Smooth muscle cell (in vitro differentiated cells): ENCODE data around the gene LGALS7. TPM values are rescaled to one million over a fixed set of nuclear protein-coding genes. Genes with fewer than 3 reads are reported as not detected.
"Not testable (repeated sequence)": the region's sequence is repeated elsewhere in the genome, so short reads cannot be mapped to it uniquely, and the experiment has no call there.

Experiments used
- DNase-seq: peaks from one replicate; lab custom pipeline; 2025; ENCODE audit not compliant: unreplicated experiment; lab: John Stamatoyannopoulos, UW
- H2AFZ ChIP-seq: fragments of 200-600 bp; sonication (generic); 2 replicates; pipeline ENCODE4 v1.6.0; 2016; ENCODE audit warnings: antibody characterized with exemption, low read depth, mild to moderate bottlenecking
- H3F3A ChIP-seq: fragments of 200-600 bp; sonication (generic); 2 replicates; pipeline ENCODE4 v1.6.0; 2017; ENCODE audit warnings: antibody characterized with exemption, low read depth
- H3K27ac ChIP-seq: fragments of 200-600 bp; sonication (generic); 2 replicates; pipeline ENCODE4 v1.5.1; 2016; ENCODE audit warnings: low read depth, mild to moderate bottlenecking
- H3K27me3 ChIP-seq: fragments of 200-600 bp; sonication (generic); 2 replicates; pipeline ENCODE4 v1.6.1; 2016; ENCODE audit warnings: low read depth, mild to moderate bottlenecking
- H3K36me3 ChIP-seq: fragments of 200-600 bp; sonication (generic); 2 replicates; pipeline ENCODE4 v1.5.1; 2016; ENCODE audit warnings: low read depth
- H3K4me1 ChIP-seq: fragments of 200-600 bp; sonication (generic); 2 replicates; pipeline ENCODE4 v1.5.1; 2016; ENCODE audit warnings: low read depth
- H3K4me2 ChIP-seq: fragments of 200-600 bp; sonication (generic); 2 replicates; pipeline ENCODE4 v1.6.0; 2016; ENCODE audit warnings: mild to moderate bottlenecking
- H3K4me3 ChIP-seq: fragments of 200-600 bp; sonication (generic); 2 replicates; pipeline ENCODE4 v1.5.1; 2016; ENCODE audit warnings: mild to moderate bottlenecking
- H3K79me2 ChIP-seq: fragments of 200-600 bp; sonication (generic); 2 replicates; pipeline ENCODE4 v1.6.0; 2016; ENCODE audit warnings: low read depth, mild to moderate bottlenecking
- H3K9ac ChIP-seq: fragments of 200-600 bp; sonication (generic); 2 replicates; pipeline ENCODE4 v1.6.0; 2016; ENCODE audit warnings: low read depth
- H3K9me3 ChIP-seq: fragments of 200-600 bp; sonication (generic); replicated peaks from 2 replicates; pipeline ENCODE4 v1.5.1; 2016; ENCODE audit warnings: low read depth
- H4K20me1 ChIP-seq: fragments of 200-600 bp; sonication (generic); 2 replicates; pipeline ENCODE4 v1.6.0; 2016; ENCODE audit warnings: low read depth
- CTCF ChIP-seq: fragments of 200-600 bp; sonication (generic); IDR thresholded peaks from 2 replicates; pipeline ENCODE4 v1.5.1; 2017; ENCODE audit warnings: borderline replicate concordance, mild to moderate bottlenecking, antibody characterized with exemption; ENCODE audit not compliant: insufficient read depth, poor library complexity, severe bottlenecking
- WGBS: methylation state at CpG from one replicate; pipeline ENCODE4 v1.1.7; 2016; ENCODE audit warnings: low lambda C conversion rate; 5-methylcytosine and 5-hydroxymethylcytosine counted together
- polyA plus RNA-seq: library from polyadenylated mRNA; unstranded; fragments of >200 nt; fragmentation: Nextera tagmentation; extraction: Ambion mirVana; gene quantifications from 2 replicates; pipeline ENCODE4 v1.2.1, GENCODE V29; 2016
- total RNA-seq: library from RNA; depleted of rRNA; stranded (reverse); fragments of >200 nt; gene quantifications from 2 replicates; pipeline ENCODE4 v1.2.3, GENCODE V29; 2014

LGALS7 gene
- total and polyA plus RNA-seq, 2 experiments from 2014 or later: not detected

GRCh38 chr19:38763795-38764220 is 9.5 kb downstream of the LGALS7 start:
- WGBS: 95% methylated on average over 3 of the region's 3 CpGs
- no peak for DNase-seq
- no peak overlapping the region for H3K27ac ChIP-seq
- no peak overlapping the region for H3K9ac ChIP-seq
- no peaks in the 10 kb centered on the region for H3F3A ChIP-seq
- H3K36me3 ChIP-seq: no peaks in the 10 kb centered on the region
- no peak overlapping the region for H2AFZ ChIP-seq
- no peak overlapping the region for H3K4me3 ChIP-seq
- TF ChIP-seq CTCF: no peak
- no peaks in the 10 kb centered on the region for H4K20me1 ChIP-seq
- no peaks in the 10 kb centered on the region for H3K4me1 ChIP-seq
- no peak overlapping the region for H3K4me2 ChIP-seq
- no peaks in the 10 kb centered on the region for H3K9me3 ChIP-seq
- H3K79me2 ChIP-seq: no peaks in the 10 kb centered on the region
- no peaks in the 10 kb centered on the region for H3K27me3 ChIP-seq

GRCh38 chr19:38761884-38762389 is 11.4 kb downstream of the LGALS7 start:
- H2AFZ ChIP-seq, H3K27ac ChIP-seq, H3K9me3 ChIP-seq, H3K27me3 ChIP-seq, H4K20me1 ChIP-seq, H3K9ac ChIP-seq, H3K4me2 ChIP-seq, H3K4me3 ChIP-seq, H3K36me3 ChIP-seq, H3F3A ChIP-seq, H3K4me1 ChIP-seq, H3K79me2 ChIP-seq, DNase-seq: not testable (repeated sequence)
- 93% methylated on average over 9 of the region's 9 CpGs for WGBS

DNA sequence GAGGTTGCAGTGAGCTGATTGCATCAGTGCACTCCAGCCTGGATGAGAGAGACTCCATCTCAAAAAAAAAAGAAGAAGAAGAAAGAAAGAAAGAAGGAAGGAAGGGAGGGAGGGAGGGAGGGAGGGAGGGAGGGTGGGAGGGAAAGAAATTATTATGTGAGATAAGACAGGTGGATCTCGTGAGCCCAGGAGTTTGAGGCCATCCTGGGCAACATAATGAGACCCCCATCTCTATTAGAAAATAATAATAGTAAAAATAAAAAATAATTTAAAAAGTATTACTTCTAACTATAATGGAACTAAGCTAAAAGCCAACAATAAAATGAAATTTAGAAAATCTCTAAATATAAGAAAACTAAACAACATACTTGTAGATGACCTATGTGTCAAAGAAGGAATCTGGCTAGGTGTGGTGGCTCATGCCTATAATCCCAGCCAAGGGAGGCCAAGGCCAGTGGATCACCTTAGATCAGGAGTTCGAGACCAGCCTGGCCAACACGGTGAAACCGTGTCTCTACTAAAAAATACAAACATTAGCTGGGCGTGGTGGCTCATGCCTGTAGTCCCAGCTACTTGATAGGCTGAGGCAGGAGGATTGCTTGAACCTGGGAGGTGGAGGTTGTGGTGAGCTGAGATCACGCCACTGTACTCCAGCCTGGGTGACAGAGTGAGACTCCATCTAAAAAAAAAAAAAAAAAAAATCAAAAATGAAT is 12.4 kb downstream of the LGALS7 start:
- H4K20me1 ChIP-seq, DNase-seq, H3K9me3 ChIP-seq, H3K4me1 ChIP-seq, H3K79me2 ChIP-seq, H3K27me3 ChIP-seq, H2AFZ ChIP-seq, H3K36me3 ChIP-seq, H3K9ac ChIP-seq, H3K4me2 ChIP-seq, H3K4me3 ChIP-seq, H3K27ac ChIP-seq, H3F3A ChIP-seq: not testable (repeated sequence)
- WGBS: 77% methylated on average over 6 of the region's 6 CpGs

- DNase-seq: no peak
- Histone ChIP-seq H3K9me3 (no peaks in the 10 kb centered on the region), H3K79me2 (no peaks in the 10 kb centered on the region), H3K27ac (no peak overlapping the region), H3K27me3 (no peaks in the 10 kb centered on the region), H2AFZ (no peak overlapping the region), H3K36me3 (no peaks in the 10 kb centered on the region), H3K4me3 (no peak overlapping the region), H3K4me1 (no peaks in the 10 kb centered on the region), H3K4me2 (no peak overlapping the region), H3F3A (no peaks in the 10 kb centered on the region), H3K9ac (no peak overlapping the region), H4K20me1 (no peaks in the 10 kb centered on the region)
- TF ChIP-seq CTCF: no peak
- 85% methylated on average over 10 of the region's 10 CpGs for WGBS
These were observed 13.7 kb downstream of the LGALS7 start for GRCh38 chr19:38759590-38760003.

DNA sequence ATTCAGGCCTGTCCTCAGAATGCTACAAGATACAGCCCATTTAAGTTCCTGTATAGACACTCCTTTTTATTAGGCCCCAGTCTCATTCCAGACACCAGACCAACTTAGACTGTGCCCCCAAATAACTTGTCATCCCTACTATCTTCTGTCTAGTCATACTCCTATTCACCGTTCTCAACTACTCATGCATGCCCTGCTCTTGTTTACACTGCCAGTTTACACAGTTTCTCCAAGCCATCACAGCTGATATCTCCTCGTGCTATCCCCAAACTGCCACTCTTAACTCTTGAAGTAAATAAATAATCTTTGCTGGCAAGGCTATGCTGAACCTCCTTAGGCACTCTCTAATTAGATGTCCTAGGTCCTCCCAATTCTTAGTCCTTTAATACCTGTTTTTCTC is 19.1 kb downstream of the LGALS7 start:
- DNase-seq, H3K4me2 ChIP-seq, H3K4me3 ChIP-seq, H2AFZ ChIP-seq, H3K27ac ChIP-seq, H3K9me3 ChIP-seq, H3K4me1 ChIP-seq, H4K20me1 ChIP-seq, H3K79me2 ChIP-seq, H3K9ac ChIP-seq, H3K36me3 ChIP-seq, H3K27me3 ChIP-seq, H3F3A ChIP-seq: not testable (repeated sequence)
- WGBS: 42% methylated on average over 2 of the region's 2 CpGs

- not testable (repeated sequence) for H3K9ac ChIP-seq, H2AFZ ChIP-seq, H4K20me1 ChIP-seq, H3K4me2 ChIP-seq, H3K4me1 ChIP-seq, H3K9me3 ChIP-seq, H3K79me2 ChIP-seq, H3K36me3 ChIP-seq, H3K4me3 ChIP-seq, H3K27me3 ChIP-seq, DNase-seq, H3F3A ChIP-seq, H3K27ac ChIP-seq
- WGBS: 63% methylated on average over 3 of the region's 3 CpGs
These were observed 19.5 kb downstream of the LGALS7 start for GRCh38 chr19:38753783-38754182.
